GM21360 (cell line): Measurements from ENCODE around the gene USP17L22.
"Not testable (repeated sequence)": the region's sequence is repeated elsewhere in the genome, so short reads cannot be mapped to it uniquely, and the experiment has no call there.

ENCODE experiments used
- ATAC-seq: cut with Tn5 transposase; IDR thresholded peaks from one replicate; pipeline ENCODE4 v1.9.1; 2021; ENCODE audit warnings: mild to moderate bottlenecking, moderate library complexity; ENCODE audit not compliant: unreplicated experiment

Gene USP17L22, protein sequence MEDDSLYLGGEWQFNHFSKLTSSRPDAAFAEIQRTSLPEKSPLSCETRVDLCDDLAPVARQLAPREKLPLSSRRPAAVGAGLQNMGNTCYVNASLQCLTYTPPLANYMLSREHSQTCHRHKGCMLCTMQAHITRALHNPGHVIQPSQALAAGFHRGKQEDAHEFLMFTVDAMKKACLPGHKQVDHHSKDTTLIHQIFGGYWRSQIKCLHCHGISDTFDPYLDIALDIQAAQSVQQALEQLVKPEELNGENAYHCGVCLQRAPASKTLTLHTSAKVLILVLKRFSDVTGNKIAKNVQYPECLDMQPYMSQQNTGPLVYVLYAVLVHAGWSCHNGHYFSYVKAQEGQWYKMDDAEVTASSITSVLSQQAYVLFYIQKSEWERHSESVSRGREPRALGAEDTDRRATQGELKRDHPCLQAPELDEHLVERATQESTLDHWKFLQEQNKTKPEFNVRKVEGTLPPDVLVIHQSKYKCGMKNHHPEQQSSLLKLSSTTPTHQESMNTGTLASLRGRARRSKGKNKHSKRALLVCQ

DNA sequence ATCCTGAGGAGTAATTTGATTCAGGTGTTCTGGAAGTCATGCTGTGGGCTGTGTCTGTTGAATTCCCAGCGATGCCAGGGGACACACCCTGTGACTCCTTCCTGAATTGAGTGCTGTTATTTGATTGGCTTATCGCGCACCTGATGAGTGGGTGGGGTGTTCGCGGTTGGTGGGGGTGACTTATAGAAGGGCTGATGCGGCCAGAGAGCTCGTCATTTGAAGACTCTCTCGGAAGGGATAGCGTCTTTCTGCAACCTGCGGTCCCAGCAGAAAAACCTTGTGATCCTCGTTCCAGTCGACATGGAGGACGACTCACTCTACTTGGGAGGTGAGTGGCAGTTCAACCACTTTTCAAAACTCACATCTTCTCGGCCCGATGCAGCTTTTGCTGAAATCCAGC is at the start of gene USP17L22:
Gene USP17L22, plus strand, starts transcription at position 301 of the 400 bp plus-strand sequence. Its CDS starts 0 bp downstream, at position 301.
- ATAC-seq = not testable (repeated sequence)

DNA sequence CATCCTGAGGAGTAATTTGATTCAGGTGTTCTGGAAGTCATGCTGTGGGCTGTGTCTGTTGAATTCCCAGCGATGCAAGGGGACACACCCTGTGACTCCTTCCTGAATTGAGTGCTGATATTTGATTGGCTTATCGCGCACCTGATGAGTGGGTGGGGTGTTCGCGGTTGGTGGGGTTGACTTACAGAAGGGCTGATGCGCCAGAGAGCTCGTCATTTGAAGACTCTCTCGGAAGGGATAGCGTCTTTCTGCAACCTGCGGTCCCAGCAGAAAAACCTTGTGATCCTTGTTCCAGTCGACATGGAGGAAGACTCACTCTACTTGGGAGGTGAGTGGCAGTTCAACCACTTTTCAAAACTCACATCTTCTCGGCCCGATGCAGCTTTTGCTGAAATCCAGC is 47.6 kb upstream of the USP17L22 start, which contains the start of gene USP17L12:
Gene USP17L12, plus strand, starts transcription at position 301 of the 400 bp plus-strand sequence. Its CDS starts 0 bp downstream, at position 301.
- ATAC-seq = not testable (repeated sequence)

DNA sequence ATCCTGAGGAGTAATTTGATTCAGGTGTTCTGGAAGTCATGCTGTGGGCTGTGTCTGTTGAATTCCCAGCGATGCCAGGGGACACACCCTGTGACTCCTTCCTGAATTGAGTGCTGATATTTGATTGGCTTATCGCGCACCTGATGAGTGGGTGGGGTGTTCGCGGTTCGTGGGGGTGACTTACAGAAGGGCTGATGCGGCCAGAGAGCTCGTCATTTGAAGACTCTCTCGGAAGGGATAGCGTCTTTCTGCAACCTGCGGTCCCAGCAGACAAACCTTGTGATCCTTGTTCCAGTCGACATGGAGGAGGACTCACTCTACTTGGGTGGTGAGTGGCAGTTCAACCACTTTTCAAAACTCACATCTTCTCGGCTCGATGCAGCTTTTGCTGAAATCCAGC is 42.8 kb upstream of the USP17L22 start, which contains the start of gene USP17L13:
Gene USP17L13, plus strand, starts transcription at position 301 of the 400 bp plus-strand sequence. Its CDS starts 0 bp downstream, at position 301.
- ATAC-seq = not testable (repeated sequence)

DNA sequence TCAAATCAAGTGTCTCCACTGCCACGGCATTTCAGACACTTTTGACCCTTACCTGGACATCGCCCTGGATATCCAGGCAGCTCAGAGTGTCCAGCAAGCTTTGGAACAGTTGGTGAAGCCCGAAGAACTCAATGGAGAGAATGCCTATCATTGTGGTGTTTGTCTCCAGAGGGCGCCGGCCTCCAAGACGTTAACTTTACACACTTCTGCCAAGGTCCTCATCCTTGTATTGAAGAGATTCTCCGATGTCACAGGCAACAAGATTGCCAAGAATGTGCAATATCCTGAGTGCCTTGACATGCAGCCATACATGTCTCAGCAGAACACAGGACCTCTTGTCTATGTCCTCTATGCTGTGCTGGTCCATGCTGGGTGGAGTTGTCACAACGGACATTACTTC is 37.2 kb upstream of the USP17L22 start:
- not testable (repeated sequence) for ATAC-seq

DNA sequence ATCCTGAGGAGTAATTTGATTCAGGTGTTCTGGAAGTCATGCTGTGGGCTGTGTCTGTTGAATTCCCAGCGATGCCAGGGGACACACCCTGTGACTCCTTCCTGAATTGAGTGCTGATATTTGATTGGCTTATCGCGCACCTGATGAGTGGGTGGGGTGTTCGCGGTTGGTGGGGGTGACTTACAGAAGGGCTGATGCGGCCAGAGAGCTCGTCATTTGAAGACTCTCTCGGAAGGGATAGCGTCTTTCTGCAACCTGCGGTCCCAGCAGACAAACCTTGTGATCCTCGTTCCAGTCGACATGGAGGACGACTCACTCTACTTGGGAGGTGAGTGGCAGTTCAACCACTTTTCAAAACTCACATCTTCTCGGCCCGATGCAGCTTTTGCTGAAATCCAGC is 33.3 kb upstream of the USP17L22 start, which contains the start of gene USP17L15:
Gene USP17L15, plus strand, starts transcription at position 301 of the 400 bp plus-strand sequence. Its CDS starts 0 bp downstream, at position 301.
- ATAC-seq = not testable (repeated sequence)

DNA sequence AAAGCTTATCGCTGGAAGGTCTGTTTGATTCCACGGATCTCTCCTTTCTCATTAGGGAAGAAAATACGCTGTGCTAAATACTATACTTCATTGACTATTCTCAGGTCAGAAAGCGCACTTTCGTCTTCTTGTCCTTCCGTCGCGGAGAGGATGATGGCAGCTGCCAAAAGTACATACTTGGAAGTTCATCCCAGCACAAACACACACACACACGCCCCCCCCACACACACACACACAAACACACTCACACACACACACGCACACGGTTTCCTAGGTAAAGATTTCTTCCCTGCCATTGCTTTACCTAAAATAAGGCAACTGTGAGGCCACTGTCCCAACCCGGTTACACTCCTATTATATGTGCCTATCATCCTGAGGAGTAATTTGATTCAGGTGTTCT is 29.0 kb upstream of the USP17L22 start:
- not testable (repeated sequence) for ATAC-seq

DNA sequence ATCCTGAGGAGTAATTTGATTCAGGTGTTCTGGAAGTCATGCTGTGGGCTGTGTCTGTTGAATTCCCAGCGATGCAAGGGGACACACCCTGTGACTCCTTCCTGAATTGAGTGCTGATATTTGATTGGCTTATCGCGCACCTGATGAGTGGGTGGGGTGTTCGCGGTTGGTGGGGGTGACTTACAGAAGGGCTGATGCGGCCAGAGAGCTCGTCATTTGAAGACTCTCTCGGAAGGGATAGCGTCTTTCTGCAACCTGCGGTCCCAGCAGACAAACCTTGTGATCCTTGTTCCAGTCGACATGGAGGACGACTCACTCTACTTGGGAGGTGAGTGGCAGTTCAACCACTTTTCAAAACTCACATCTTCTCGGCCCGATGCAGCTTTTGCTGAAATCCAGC is 23.8 kb upstream of the USP17L22 start, which contains the start of gene USP17L17:
Gene USP17L17, plus strand, starts transcription at position 301 of the 400 bp plus-strand sequence. Its CDS starts 0 bp downstream, at position 301.
- ATAC-seq = not testable (repeated sequence)

DNA sequence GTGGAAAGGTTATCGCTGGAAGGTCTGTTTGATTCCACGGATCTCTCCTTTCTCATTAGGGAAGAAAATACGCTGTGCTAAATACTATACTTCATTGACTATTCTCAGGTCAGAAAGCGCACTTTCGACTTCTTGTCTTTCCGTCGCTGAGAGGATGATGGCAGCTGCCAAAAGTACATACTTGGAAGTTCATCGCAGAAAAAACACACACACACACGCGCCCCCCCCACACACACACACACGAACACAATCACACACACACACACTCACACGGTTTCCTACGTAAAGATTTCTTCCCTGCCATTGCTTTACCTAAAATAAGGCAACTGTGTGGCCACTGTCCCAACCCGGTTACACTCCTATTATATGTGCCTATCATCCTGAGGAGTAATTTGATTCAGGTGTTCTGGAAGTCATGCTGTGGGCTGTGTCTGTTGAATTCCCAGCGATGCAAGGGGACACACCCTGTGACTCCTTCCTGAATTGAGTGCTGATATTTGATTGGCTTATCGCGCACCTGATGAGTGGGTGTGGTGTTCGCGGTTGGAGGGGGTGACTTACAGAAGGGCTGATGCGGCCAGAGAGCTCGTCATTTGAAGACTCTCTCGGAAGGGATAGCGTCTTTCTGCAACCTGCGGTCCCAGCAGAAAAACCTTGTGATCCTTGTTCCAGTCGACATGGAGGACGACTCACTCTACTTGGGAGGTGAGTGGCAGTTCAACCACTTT is 19.3 kb upstream of the USP17L22 start, which contains the start of gene USP17L18:
Gene USP17L18, plus strand, starts transcription at position 678 of the 728 bp plus-strand sequence. Its CDS starts 0 bp downstream, at position 678.
- not testable (repeated sequence) for ATAC-seq

DNA sequence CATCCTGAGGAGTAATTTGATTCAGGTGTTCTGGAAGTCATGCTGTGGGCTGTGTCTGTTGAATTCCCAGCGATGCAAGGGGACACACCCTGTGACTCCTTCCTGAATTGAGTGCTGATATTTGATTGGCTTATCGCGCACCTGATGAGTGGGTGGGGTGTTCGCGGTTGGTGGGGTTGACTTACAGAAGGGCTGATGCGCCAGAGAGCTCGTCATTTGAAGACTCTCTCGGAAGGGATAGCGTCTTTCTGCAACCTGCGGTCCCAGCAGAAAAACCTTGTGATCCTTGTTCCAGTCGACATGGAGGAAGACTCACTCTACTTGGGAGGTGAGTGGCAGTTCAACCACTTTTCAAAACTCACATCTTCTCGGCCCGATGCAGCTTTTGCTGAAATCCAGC is 14.3 kb upstream of the USP17L22 start, which contains the start of gene USP17L19:
Gene USP17L19, plus strand, starts transcription at position 301 of the 400 bp plus-strand sequence. Its CDS starts 0 bp downstream, at position 301.
- not testable (repeated sequence) for ATAC-seq

DNA sequence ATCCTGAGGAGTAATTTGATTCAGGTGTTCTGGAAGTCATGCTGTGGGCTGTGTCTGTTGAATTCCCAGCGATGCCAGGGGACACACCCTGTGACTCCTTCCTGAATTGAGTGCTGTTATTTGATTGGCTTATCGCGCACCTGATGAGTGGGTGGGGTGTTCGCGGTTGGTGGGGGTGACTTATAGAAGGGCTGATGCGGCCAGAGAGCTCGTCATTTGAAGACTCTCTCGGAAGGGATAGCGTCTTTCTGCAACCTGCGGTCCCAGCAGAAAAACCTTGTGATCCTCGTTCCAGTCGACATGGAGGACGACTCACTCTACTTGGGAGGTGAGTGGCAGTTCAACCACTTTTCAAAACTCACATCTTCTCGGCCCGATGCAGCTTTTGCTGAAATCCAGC is 9.6 kb upstream of the USP17L22 start, which contains the start of gene USP17L20:
Gene USP17L20, plus strand, starts transcription at position 301 of the 400 bp plus-strand sequence. Its CDS starts 0 bp downstream, at position 301.
- ATAC-seq = not testable (repeated sequence)

DNA sequence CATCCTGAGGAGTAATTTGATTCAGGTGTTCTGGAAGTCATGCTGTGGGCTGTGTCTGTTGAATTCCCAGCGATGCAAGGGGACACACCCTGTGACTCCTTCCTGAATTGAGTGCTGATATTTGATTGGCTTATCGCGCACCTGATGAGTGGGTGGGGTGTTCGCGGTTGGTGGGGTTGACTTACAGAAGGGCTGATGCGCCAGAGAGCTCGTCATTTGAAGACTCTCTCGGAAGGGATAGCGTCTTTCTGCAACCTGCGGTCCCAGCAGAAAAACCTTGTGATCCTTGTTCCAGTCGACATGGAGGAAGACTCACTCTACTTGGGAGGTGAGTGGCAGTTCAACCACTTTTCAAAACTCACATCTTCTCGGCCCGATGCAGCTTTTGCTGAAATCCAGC is 4.8 kb upstream of the USP17L22 start, which contains the start of gene USP17L21:
Gene USP17L21, plus strand, starts transcription at position 301 of the 400 bp plus-strand sequence. Its CDS starts 0 bp downstream, at position 301.
- not testable (repeated sequence) for ATAC-seq

DNA sequence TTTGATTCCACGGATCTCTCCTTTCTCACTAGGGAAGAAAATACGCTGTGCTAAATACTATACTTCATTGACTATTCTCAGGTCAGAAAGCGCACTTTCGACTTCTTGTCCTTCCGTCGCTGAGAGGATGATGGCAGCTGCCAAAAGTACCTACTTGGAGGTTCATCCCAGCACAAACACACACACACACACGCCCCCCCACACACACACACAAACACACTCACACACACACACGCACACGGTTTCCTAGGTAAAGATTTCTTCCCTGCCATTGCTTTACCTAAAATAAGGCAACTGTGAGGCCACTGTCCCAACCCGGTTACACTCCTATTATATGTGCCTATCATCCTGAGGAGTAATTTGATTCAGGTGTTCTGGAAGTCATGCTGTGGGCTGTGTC is 4.3 kb downstream of the USP17L22 start:
- not testable (repeated sequence) for ATAC-seq
